Activated B cell treated with CpG ODN at 0.5 μM for 24 hours (primary cell): ENCODE measurements around the gene FAM50B. TPM values are rescaled to one million over a fixed set of nuclear protein-coding genes. Genes with fewer than 3 reads are reported as not detected.

ENCODE experiments used
- ATAC-seq: fragments of 200-7000 bp; cut with Tn5 transposase; one replicate; pipeline ENCODE4 v1.10.0; 2021; ENCODE audit warnings: low read depth, mild to moderate bottlenecking, moderate library complexity
- CTCF ChIA-PET: fragments of 350-600 bp; sonication (Branson Sonifier 250); formaldehyde crosslinking; loops from one replicate; lab custom pipeline; 2021; ENCODE audit warnings: antibody characterized with exemption; lab: Charles Lee
- POLR2A ChIA-PET: fragments of 350-600 bp; sonication (Branson Sonifier 250); formaldehyde crosslinking; loops from one replicate; lab custom pipeline; 2021; ENCODE audit warnings: antibody characterized with exemption; lab: Charles Lee
- DNase-seq: peaks from one replicate; pipeline ENCODE4 v3.0.0; 2022
- H3K27ac Mint-ChIP-seq: one replicate; pipeline ENCODE4 v1.8.0; 2020; ENCODE audit warnings: mixed read lengths
- H3K27me3 Mint-ChIP-seq: one replicate; pipeline ENCODE4 v1.8.0; 2021; ENCODE audit warnings: mixed read lengths
- H3K36me3 Mint-ChIP-seq: one replicate; pipeline ENCODE4 v1.8.0; 2021; ENCODE audit warnings: low read depth, mixed read lengths
- H3K4me1 Mint-ChIP-seq: one replicate; pipeline ENCODE4 v1.8.0; 2021; ENCODE audit warnings: mixed read lengths
- H3K4me3 Mint-ChIP-seq: one replicate; pipeline ENCODE4 v1.8.0; 2020; ENCODE audit warnings: mild to moderate bottlenecking, mixed read lengths
- H3K9me3 Mint-ChIP-seq: one replicate; pipeline ENCODE4 v1.8.0; 2020; ENCODE audit warnings: mixed read lengths
- CTCF ChIP-seq: fragments of 200-600 bp; IDR thresholded peaks from one replicate; pipeline ENCODE4 v1.8.0; 2022; ENCODE audit warnings: antibody characterized with exemption, mild to moderate bottlenecking
- intact Hi-C: fragments of 100-400 bp; cut with micrococcal nuclease; formaldehyde crosslinking; loops from one replicate; pipeline ENCODE4 v1.15.1; 2024
- total RNA-seq: library from RNA; stranded (reverse); gene quantifications from 2 replicates; pipeline ENCODE4 v1.2.3, GENCODE V29; 2022

FAM50B gene
- total RNA-seq, 1 donor from 2014 or later = 8.1 TPM

GRCh38 chr6:3825851-3826581 lies 23.2 kb upstream of the FAM50B start:
- Mint-ChIP-seq H3K27me3 (peaks cover 6% of the 10 kb centered on the region), H3K4me3 (no peak overlapping the region), H3K27ac (no peak overlapping the region), H3K9me3 (no peaks in the 10 kb centered on the region), H3K36me3 (no peaks in the 10 kb centered on the region), H3K4me1 (no peaks in the 10 kb centered on the region)
- intact Hi-C loops = no loop called here
- POLR2A ChIA-PET = no interaction called here
- no peak for ATAC-seq
- DNase-seq = no peak
- CTCF ChIA-PET = no interaction called here
- no peak for TF ChIP-seq CTCF

GRCh38 chr6:3829285-3829684 lies 19.9 kb upstream of the FAM50B start:
- no peak overlapping the region for H3K27ac Mint-ChIP-seq
- no peaks in the 10 kb centered on the region for H3K4me1 Mint-ChIP-seq
- ChIA-PET CTCF (no interaction called here), POLR2A (no interaction called here)
- no peaks in the 10 kb centered on the region for H3K9me3 Mint-ChIP-seq
- DNase-seq (no peak), ATAC-seq (no peak)
- peaks cover 10% of the 10 kb centered on the region for H3K27me3 Mint-ChIP-seq
- no peaks in the 10 kb centered on the region for H3K36me3 Mint-ChIP-seq
- intact Hi-C loops = no loop called here
- H3K4me3 Mint-ChIP-seq = no peak overlapping the region
- TF ChIP-seq CTCF = no peak

- peaks cover 10% of the 10 kb centered on the region for H3K27me3 Mint-ChIP-seq
- DNase-seq = no peak
- no peaks in the 10 kb centered on the region for H3K9me3 Mint-ChIP-seq
- no peak for ATAC-seq
- CTCF ChIA-PET = no interaction called here
- intact Hi-C loops = no loop called here
- H3K4me3 Mint-ChIP-seq = no peak overlapping the region
- TF ChIP-seq CTCF = no peak
- no peaks in the 10 kb centered on the region for H3K4me1 Mint-ChIP-seq
- no peak overlapping the region for H3K27ac Mint-ChIP-seq
- H3K36me3 Mint-ChIP-seq = no peaks in the 10 kb centered on the region
- POLR2A ChIA-PET = no interaction called here
Measured at GRCh38 chr6:3830806-3831205, 18.4 kb upstream of the FAM50B start.

GRCh38 chr6:3831761-3832530 lies 17.2 kb upstream of the FAM50B start:
- intact Hi-C loops = no loop called here
- TF ChIP-seq CTCF = no peak
- Mint-ChIP-seq H3K4me1 (no peaks in the 10 kb centered on the region), H3K36me3 (no peaks in the 10 kb centered on the region), H3K27me3 (peaks cover 10% of the 10 kb centered on the region), H3K27ac (no peak overlapping the region), H3K4me3 (no peak overlapping the region), H3K9me3 (no peaks in the 10 kb centered on the region)
- DNase-seq (no peak), ATAC-seq (no peak)
- ChIA-PET POLR2A (interaction anchor here (0.6 kb wide), 1 partner anchor 583 kb away, joined by 3 read pairs; no protein-coding TSS in a partner anchor), CTCF (no interaction called here)

GRCh38 chr6:3835055-3835731 lies 14.0 kb upstream of the FAM50B start:
- no peak for DNase-seq
- H3K27ac Mint-ChIP-seq = no peak overlapping the region
- CTCF ChIA-PET = no interaction called here

More at GRCh38 chr6:3835055-3835731, 14.0 kb upstream of the FAM50B start:
- TF ChIP-seq CTCF = no peak
- H3K36me3 Mint-ChIP-seq = no peaks in the 10 kb centered on the region
- no peaks in the 10 kb centered on the region for H3K9me3 Mint-ChIP-seq
- peaks cover 6% of the 10 kb centered on the region for H3K27me3 Mint-ChIP-seq
- POLR2A ChIA-PET = interaction anchor here (1.1 kb wide), 1 partner anchor 206 kb away, joined by 3 read pairs; no protein-coding TSS in a partner anchor
- ATAC-seq = no peak
- no peak overlapping the region for H3K4me3 Mint-ChIP-seq
- intact Hi-C loops = no loop called here
- H3K4me1 Mint-ChIP-seq = no peaks in the 10 kb centered on the region
